Right lobe of liver (tissue), 6 donors: ENCODE results near the gene CORO7. TPM values are rescaled to one million over a fixed set of nuclear protein-coding genes. Genes with fewer than 3 reads are reported as not detected.

Source experiments
- ATAC-seq, 4 donors: fragments of 200-7000 bp; cut with Tn5 transposase; one replicate each; pipeline ENCODE4 v1.9.1; 2020; ENCODE audit warnings: mild to moderate bottlenecking in 4 of 4, moderate library complexity in 4 of 4
- DNase-seq, 3 donors: peaks; one replicate each; pipeline ENCODE4 v3.0.0-alpha.2; 2020
- H3K27ac ChIP-seq, 3 donors: fragments of 200-600 bp; one replicate each; pipeline ENCODE4 v1.8.0; 2022
- H3K27me3 ChIP-seq, 2 donors: fragments of 200-600 bp; one replicate each; pipeline ENCODE4 v1.8.0; 2022
- H3K36me3 ChIP-seq, 4 donors: fragments of 200-600 bp; sonication (generic) in 1 of 4; one replicate each; pipeline versions ENCODE4 v1.5.1 to v1.8.0; 2017 to 2022; ENCODE audit warnings: control low read depth in 1 of 4
- H3K4me1 ChIP-seq, 4 donors: fragments of 200-600 bp; sonication (generic) in 1 of 4; one replicate each; pipeline versions ENCODE4 v1.5.1 to v1.8.0; 2017 to 2022; ENCODE audit warnings: control low read depth in 1 of 4
- H3K4me3 ChIP-seq, 3 donors: fragments of 200-600 bp; one replicate each; pipeline ENCODE4 v1.8.0; 2022
- H3K9me3 ChIP-seq, 4 donors: fragments of 200-600 bp; sonication (generic) in 1 of 4; one replicate each; pipeline versions ENCODE4 v1.5.1 to v1.8.0; 2017 to 2022; ENCODE audit warnings: control low read depth in 1 of 4
- CTCF ChIP-seq, 4 donors: fragments of 200-600 bp in 3 of 4; fragments of 450-650 bp in 1 of 4; IDR thresholded peaks; one replicate each; pipeline versions ENCODE4 v1.5.1 to v1.8.0; 2016 to 2022; ENCODE audit warnings: antibody characterized with exemption in 4 of 4, mild to moderate bottlenecking in 2 of 4
- POLR2A ChIP-seq: fragments of 450-650 bp; IDR thresholded peaks from one replicate; pipeline ENCODE4 v1.6.1; 2017; ENCODE audit warnings: antibody characterized with exemption, mild to moderate bottlenecking
- WGBS: methylation state at CpG from one replicate; pipeline ENCODE4 v1.1.6; 2018; ENCODE audit warnings: low coverage, low lambda C conversion rate; ENCODE audit not compliant: insufficient coverage; ENCODE audit errors: missing lambda C conversion rate; 5-methylcytosine and 5-hydroxymethylcytosine counted together
- intact Hi-C, 2 donors: fragments of 100-400 bp; cut with DNase I; formaldehyde crosslinking; loops; one replicate each; pipeline versions ENCODE4 v1.11.2 to v1.14.1; 2022
- total RNA-seq, 6 experiments: library from RNA; depleted of rRNA in 2 of 6; stranded (reverse); fragments of >200 nt in 2 of 6; fragmentation: NEBNext Ultra II Directional in 3 of 6; extraction: Animal tissue kit (Norgen Biotek cat#: 25700) in 3 of 6; gene quantifications; one replicate each; pipeline versions ENCODE4 v1.1.0 to v1.2.4, GENCODE V29; 2016 to 2023
- donor health status: DM: no; HTN: yes; CAD: no.
- donor health status: DM: no; HTN: no; CAD: no.
- donor health status: DM: no; HTN: no; CAD: no.
- donor health status: DM: no; HTN: yes; CAD: no.
- donor health status: DM: no; HTN: yes; CAD: no.

CORO7 gene
- total RNA-seq, 6 experiments from 2014 or later: 7.8 to 22.9 (median 13.3) TPM

GRCh38 chr16:4376893-4377572 lies 39.4 kb downstream of the CORO7 start:
- WGBS: 36% methylated on average over 9 of the region's 27 CpGs
- Histone ChIP-seq H3K4me1 (peaks cover 0 to 80% (median 23%) of the 10 kb centered on the region in 4 donors), H3K27ac (peak overlapping the region; percentile 76 to 97 (median 91)), H3K27me3 (no peaks in the 10 kb centered on the region), H3K9me3 (no peaks in the 10 kb centered on the region), H3K4me3 (no peak overlapping the region), H3K36me3 (peaks cover 0 to 11% (median 6%) of the 10 kb centered on the region in 4 donors)
- ATAC-seq (no peak), DNase-seq (no peak)
- TF ChIP-seq POLR2A (no peak), CTCF (IDR thresholded peaks at IDR 0.05) (no peak)
- intact Hi-C loops: no loop called here

- DNase-seq: peak; percentile 92 to 97 (median 95)
- intact Hi-C loops: no loop called here
- Histone ChIP-seq H3K4me3 (peak overlapping the region in 2 of 3 donors; percentile 29 to 31), H3K4me1 (peaks cover 0 to 76% (median 25%) of the 10 kb centered on the region in 4 donors), H3K27ac (peak overlapping the region; percentile 76 to 97 (median 91)), H3K9me3 (no peaks in the 10 kb centered on the region), H3K27me3 (no peaks in the 10 kb centered on the region), H3K36me3 (peaks cover 0 to 4% (median 2%) of the 10 kb centered on the region in 4 donors)
- WGBS: 56% methylated on average over 14 of the region's 31 CpGs
- TF ChIP-seq CTCF (IDR thresholded peaks at IDR 0.05) (no peak), POLR2A (no peak)
- ATAC-seq: peak; percentile 46 to 61 (median 50)
Observed at GRCh38 chr16:4376126-4376892, 40.1 kb downstream of the CORO7 start.

- TF ChIP-seq POLR2A: no peak
- TF ChIP-seq CTCF (IDR thresholded peaks at IDR 0.05): peak in 1 of 4 donors; percentile 11
- no peak for DNase-seq
- Histone ChIP-seq H3K9me3 (no peaks in the 10 kb centered on the region), H3K36me3 (no peaks in the 10 kb centered on the region), H3K27me3 (no peaks in the 10 kb centered on the region), H3K27ac (peak overlapping the region; percentile 76 to 97 (median 91)), H3K4me1 (peaks cover 0 to 76% (median 27%) of the 10 kb centered on the region in 4 donors), H3K4me3 (peak overlapping the region in 2 of 3 donors; percentile 29 to 31)
- intact Hi-C loops: no loop called here
- 46% methylated on average over 9 of the region's 15 CpGs for WGBS
- ATAC-seq: no peak
Observed at GRCh38 chr16:4375717-4376116, 40.7 kb downstream of the CORO7 start.

GRCh38 chr16:4373909-4374742 lies 42.3 kb downstream of the CORO7 start:
- Histone ChIP-seq H3K4me1 (peaks cover 0 to 70% (median 28%) of the 10 kb centered on the region in 4 donors), H3K4me3 (peak overlapping the region; percentile 52 to 94 (median 67)), H3K9me3 (no peaks in the 10 kb centered on the region), H3K27me3 (no peaks in the 10 kb centered on the region), H3K36me3 (no peaks in the 10 kb centered on the region), H3K27ac (peak overlapping the region; percentile 73 to 97 (median 91))
- ATAC-seq (peak; percentile 7 to 14 (median 14)), DNase-seq (peak; percentile 69 to 84 (median 79))
- TF ChIP-seq CTCF (IDR thresholded peaks at IDR 0.05) (no peak), POLR2A (no peak)
- 20% methylated on average over 12 of the region's 30 CpGs for WGBS
- intact Hi-C loops: no loop called here
